HepG2 (cell line): ENCODE data around the gene DPM2. TPM values are rescaled to one million over a fixed set of nuclear protein-coding genes. Genes with fewer than 3 reads are reported as not detected.
A peak's percentile ranks its signal among the peaks of the same experiment; 100 is the strongest.

Experiments
- DPF2 ChIP-seq: sonication (generic); formaldehyde crosslinking; IDR thresholded peaks from 2 replicates; pipeline ENCODE4 v1.4.0; 2020; ENCODE audit warnings: mild to moderate bottlenecking, low read depth, missing genetic modification reagents, borderline replicate concordance
- TCF7 ChIP-seq: sonication (generic); IDR thresholded peaks from 2 replicates; pipeline ENCODE4 v1.6.1; 2016; ENCODE audit warnings: antibody characterized with exemption, low read depth
- ZNF143 ChIP-seq: sonication (generic); formaldehyde crosslinking; IDR thresholded peaks from 2 replicates; pipeline ENCODE4 v1.4.0; 2020; ENCODE audit warnings: missing genetic modification reagents
- ZNF180 ChIP-seq: sonication (generic); formaldehyde crosslinking; IDR thresholded peaks from 2 replicates; pipeline ENCODE4 v1.4.0; 2020; ENCODE audit warnings: low read depth, missing genetic modification reagents, borderline replicate concordance
- ZNF326 ChIP-seq: sonication (generic); formaldehyde crosslinking; IDR thresholded peaks from 2 replicates; pipeline ENCODE4 v1.4.0; 2020; ENCODE audit warnings: missing genetic modification reagents, borderline replicate concordance
- ZNF547 ChIP-seq: sonication (generic); formaldehyde crosslinking; IDR thresholded peaks from 2 replicates; pipeline ENCODE4 v1.5.1; 2020; ENCODE audit warnings: mild to moderate bottlenecking, missing genetic modification reagents
- ZNF644 ChIP-seq: IDR thresholded peaks from 2 replicates; pipeline ENCODE4 v1.6.1; 2016; ENCODE audit warnings: low read depth
- ZNF776 ChIP-seq: sonication (generic); formaldehyde crosslinking; IDR thresholded peaks from 2 replicates; pipeline ENCODE4 v1.4.0; 2020; ENCODE audit warnings: mild to moderate bottlenecking, missing genetic modification reagents
- ZSCAN29 ChIP-seq: sonication (generic); formaldehyde crosslinking; conservative IDR thresholded peaks from 2 replicates; pipeline ENCODE4 v1.4.0; 2020; ENCODE audit warnings: mild to moderate bottlenecking, missing genetic modification reagents
- polyA plus RNA-seq, 8 experiments: library from polyadenylated mRNA; depleted of rRNA in 3 of 8; stranded (reverse) in 7 of 8; unstranded in 1 of 8; fragments of >200 nt; fragmentation: Illumina TruSeq in 4 of 8; extraction: Trizol in 4 of 8; gene quantifications; 2 replicates each; pipeline versions ENCODE4 v1.2.1 to v1.2.3, GENCODE V29; 2011 to 2016; ENCODE audit warnings: low read depth in 4 of 8, missing spikeins in 1 of 8, mixed read lengths in 1 of 8; ENCODE audit not compliant: insufficient read depth in 1 of 8
- total RNA-seq, 5 experiments: library from RNA; depleted of rRNA; stranded (reverse); fragments of >200 nt; fragmentation: Illumina TruSeq; extraction: Trizol; gene quantifications; 2 replicates each; pipeline ENCODE4 v1.2.3, GENCODE V29; 2016; ENCODE audit warnings: low read depth in 1 of 5
- TF ChIP-seq, protein P1 (sequence below): sonication (generic); formaldehyde crosslinking; IDR thresholded peaks from 2 replicates; pipeline ENCODE4 v1.5.0; 2020; ENCODE audit warnings: mild to moderate bottlenecking, missing genetic modification reagents
- TF ChIP-seq, protein P2 (sequence below): sonication (generic); formaldehyde crosslinking; IDR thresholded peaks from 2 replicates; pipeline ENCODE4 v1.4.0; 2020; ENCODE audit warnings: mild to moderate bottlenecking, missing genetic modification reagents
- TF ChIP-seq, protein P3 (sequence below): sonication (generic); formaldehyde crosslinking; IDR thresholded peaks from 2 replicates; pipeline ENCODE4 v1.5.1; 2020; ENCODE audit warnings: mild to moderate bottlenecking, missing genetic modification reagents, borderline replicate concordance
- TF ChIP-seq, protein P4 (sequence below): sonication (generic); formaldehyde crosslinking; IDR thresholded peaks from 2 replicates; pipeline ENCODE4 v1.8.0; 2022; ENCODE audit warnings: mild to moderate bottlenecking, missing genetic modification reagents, borderline replicate concordance
- TF ChIP-seq, protein P5 (sequence below): IDR thresholded peaks from 2 replicates; pipeline ENCODE4 v1.6.1; 2016; ENCODE audit warnings: control low read depth

Gene DPM2
- total and polyA plus RNA-seq, 2 of the 13 experiments (the other 11 are each of a cell fraction or from before 2014, with no cell fraction given) = 24.8 to 35.3 TPM

DNA sequence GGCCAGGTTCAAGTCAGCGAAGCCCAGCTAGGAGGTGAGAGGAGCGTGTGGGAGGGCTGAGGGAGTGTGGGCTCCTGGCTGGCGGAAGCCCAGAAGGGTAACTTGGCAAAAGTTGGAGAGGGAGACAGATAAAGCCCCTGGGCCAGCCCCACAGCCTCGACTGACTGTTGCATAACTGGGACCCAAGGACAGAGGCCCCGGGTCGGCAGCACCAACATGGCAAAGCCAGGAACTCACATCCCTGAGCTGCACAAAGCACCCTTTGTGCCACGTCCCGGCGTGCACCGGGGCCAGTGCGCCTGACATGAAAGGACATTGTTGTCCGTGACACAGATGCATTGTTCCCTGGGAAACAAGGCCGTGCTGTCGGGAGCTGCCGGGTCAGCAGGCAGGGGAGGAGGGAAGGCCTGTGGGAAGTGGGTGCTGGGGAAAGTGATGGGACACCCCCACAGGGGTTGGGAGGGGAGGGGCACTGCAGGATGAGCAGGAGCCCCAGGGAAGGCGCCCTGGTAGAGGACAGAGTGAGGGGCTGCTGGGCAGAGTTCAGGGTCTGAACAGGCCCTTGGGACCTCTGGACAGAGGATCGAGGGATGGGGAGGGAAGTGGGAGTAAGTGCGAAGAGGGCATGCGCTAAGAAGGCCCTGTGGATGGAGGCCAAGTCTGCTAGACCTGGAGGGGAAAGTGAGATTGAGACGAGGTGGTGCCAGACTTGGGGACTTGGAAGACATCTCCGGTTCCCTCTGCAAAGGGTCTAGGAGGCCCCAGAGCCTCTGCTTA is 13.0 kb upstream of the DPM2 start (continued):
- TF ChIP-seq ZSCAN29 (CRISPR knock-in tag) = no peak
- no peak for TF ChIP-seq ZNF326 (CRISPR knock-in tag)
- peak; percentile 98 for TF ChIP-seq ZNF644 (CRISPR knock-in tag)
- TF ChIP-seq, protein P1, sequence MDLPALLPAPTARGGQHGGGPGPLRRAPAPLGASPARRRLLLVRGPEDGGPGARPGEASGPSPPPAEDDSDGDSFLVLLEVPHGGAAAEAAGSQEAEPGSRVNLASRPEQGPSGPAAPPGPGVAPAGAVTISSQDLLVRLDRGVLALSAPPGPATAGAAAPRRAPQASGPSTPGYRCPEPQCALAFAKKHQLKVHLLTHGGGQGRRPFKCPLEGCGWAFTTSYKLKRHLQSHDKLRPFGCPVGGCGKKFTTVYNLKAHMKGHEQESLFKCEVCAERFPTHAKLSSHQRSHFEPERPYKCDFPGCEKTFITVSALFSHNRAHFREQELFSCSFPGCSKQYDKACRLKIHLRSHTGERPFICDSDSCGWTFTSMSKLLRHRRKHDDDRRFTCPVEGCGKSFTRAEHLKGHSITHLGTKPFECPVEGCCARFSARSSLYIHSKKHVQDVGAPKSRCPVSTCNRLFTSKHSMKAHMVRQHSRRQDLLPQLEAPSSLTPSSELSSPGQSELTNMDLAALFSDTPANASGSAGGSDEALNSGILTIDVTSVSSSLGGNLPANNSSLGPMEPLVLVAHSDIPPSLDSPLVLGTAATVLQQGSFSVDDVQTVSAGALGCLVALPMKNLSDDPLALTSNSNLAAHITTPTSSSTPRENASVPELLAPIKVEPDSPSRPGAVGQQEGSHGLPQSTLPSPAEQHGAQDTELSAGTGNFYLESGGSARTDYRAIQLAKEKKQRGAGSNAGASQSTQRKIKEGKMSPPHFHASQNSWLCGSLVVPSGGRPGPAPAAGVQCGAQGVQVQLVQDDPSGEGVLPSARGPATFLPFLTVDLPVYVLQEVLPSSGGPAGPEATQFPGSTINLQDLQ (CRISPR knock-in tag) = peak; percentile 90; the same call in 1 of the 2 replicates
- peak; percentile 92 for TF ChIP-seq ZNF143
- TF ChIP-seq TCF7 = peak; percentile 92
- TF ChIP-seq DPF2 = peak; percentile 81; the same call in 1 of the 2 replicates
- TF ChIP-seq, protein P2, sequence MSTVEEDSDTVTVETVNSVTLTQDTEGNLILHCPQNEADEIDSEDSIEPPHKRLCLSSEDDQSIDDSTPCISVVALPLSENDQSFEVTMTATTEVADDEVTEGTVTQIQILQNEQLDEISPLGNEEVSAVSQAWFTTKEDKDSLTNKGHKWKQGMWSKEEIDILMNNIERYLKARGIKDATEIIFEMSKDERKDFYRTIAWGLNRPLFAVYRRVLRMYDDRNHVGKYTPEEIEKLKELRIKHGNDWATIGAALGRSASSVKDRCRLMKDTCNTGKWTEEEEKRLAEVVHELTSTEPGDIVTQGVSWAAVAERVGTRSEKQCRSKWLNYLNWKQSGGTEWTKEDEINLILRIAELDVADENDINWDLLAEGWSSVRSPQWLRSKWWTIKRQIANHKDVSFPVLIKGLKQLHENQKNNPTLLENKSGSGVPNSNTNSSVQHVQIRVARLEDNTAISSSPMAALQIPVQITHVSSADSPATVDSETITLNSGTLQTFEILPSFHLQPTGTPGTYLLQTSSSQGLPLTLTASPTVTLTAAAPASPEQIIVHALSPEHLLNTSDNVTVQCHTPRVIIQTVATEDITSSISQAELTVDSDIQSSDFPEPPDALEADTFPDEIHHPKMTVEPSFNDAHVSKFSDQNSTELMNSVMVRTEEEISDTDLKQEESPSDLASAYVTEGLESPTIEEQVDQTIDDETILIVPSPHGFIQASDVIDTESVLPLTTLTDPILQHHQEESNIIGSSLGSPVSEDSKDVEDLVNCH = 0 out of 2 replicates have a peak, but pooled peaks have one; percentile 59
- TF ChIP-seq ZNF180 (CRISPR knock-in tag) = no peak
- TF ChIP-seq, protein P3, sequence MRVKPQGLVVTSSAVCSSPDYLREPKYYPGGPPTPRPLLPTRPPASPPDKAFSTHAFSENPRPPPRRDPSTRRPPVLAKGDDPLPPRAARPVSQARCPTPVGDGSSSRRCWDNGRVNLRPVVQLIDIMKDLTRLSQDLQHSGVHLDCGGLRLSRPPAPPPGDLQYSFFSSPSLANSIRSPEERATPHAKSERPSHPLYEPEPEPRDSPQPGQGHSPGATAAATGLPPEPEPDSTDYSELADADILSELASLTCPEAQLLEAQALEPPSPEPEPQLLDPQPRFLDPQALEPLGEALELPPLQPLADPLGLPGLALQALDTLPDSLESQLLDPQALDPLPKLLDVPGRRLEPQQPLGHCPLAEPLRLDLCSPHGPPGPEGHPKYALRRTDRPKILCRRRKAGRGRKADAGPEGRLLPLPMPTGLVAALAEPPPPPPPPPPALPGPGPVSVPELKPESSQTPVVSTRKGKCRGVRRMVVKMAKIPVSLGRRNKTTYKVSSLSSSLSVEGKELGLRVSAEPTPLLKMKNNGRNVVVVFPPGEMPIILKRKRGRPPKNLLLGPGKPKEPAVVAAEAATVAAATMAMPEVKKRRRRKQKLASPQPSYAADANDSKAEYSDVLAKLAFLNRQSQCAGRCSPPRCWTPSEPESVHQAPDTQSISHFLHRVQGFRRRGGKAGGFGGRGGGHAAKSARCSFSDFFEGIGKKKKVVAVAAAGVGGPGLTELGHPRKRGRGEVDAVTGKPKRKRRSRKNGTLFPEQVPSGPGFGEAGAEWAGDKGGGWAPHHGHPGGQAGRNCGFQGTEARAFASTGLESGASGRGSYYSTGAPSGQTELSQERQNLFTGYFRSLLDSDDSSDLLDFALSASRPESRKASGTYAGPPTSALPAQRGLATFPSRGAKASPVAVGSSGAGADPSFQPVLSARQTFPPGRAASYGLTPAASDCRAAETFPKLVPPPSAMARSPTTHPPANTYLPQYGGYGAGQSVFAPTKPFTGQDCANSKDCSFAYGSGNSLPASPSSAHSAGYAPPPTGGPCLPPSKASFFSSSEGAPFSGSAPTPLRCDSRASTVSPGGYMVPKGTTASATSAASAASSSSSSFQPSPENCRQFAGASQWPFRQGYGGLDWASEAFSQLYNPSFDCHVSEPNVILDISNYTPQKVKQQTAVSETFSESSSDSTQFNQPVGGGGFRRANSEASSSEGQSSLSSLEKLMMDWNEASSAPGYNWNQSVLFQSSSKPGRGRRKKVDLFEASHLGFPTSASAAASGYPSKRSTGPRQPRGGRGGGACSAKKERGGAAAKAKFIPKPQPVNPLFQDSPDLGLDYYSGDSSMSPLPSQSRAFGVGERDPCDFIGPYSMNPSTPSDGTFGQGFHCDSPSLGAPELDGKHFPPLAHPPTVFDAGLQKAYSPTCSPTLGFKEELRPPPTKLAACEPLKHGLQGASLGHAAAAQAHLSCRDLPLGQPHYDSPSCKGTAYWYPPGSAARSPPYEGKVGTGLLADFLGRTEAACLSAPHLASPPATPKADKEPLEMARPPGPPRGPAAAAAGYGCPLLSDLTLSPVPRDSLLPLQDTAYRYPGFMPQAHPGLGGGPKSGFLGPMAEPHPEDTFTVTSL (CRISPR knock-in tag) = peak; percentile 73; the same call in 1 of the 2 replicates
- TF ChIP-seq, protein P4, sequence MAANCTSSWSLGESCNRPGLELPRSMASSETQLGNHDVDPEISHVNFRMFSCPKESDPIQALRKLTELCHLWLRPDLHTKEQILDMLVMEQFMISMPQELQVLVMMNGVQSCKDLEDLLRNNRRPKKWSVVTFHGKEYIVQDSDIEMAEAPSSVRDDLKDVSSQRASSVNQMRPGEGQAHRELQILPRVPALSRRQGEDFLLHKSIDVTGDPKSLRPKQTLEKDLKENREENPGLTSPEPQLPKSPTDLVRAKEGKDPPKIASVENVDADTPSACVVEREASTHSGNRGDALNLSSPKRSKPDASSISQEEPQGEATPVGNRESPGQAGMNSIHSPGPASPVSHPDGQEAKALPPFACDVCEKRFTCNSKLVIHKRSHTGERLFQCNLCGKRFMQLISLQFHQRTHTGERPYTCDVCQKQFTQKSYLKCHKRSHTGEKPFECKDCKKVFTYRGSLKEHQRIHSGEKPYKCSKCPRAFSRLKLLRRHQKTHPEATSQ (CRISPR knock-in tag) = peak; percentile 57; the same call in 1 of the 2 replicates
- TF ChIP-seq ZNF776 (CRISPR knock-in tag) = no peak
- TF ChIP-seq, protein P5, sequence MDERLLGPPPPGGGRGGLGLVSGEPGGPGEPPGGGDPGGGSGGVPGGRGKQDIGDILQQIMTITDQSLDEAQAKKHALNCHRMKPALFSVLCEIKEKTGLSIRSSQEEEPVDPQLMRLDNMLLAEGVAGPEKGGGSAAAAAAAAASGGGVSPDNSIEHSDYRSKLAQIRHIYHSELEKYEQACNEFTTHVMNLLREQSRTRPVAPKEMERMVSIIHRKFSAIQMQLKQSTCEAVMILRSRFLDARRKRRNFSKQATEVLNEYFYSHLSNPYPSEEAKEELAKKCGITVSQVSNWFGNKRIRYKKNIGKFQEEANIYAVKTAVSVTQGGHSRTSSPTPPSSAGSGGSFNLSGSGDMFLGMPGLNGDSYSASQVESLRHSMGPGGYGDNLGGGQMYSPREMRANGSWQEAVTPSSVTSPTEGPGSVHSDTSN (CRISPR knock-in tag) = 0 out of 2 replicates have a peak, but pooled peaks have one; percentile 10
- peak; percentile 78; the same call in 1 of the 2 replicates for TF ChIP-seq ZNF547 (CRISPR knock-in tag)
